ENCODE measurements around the gene OST4. TPM values are rescaled to one million over a fixed set of nuclear protein-coding genes. Genes with fewer than 3 reads are reported as not detected.

Gene OST4
- polyA plus RNA-seq, 1 donor (not counting 4 experiments of a cell fraction or from before 2014, with no cell fraction given) = 393 TPM

DNA sequence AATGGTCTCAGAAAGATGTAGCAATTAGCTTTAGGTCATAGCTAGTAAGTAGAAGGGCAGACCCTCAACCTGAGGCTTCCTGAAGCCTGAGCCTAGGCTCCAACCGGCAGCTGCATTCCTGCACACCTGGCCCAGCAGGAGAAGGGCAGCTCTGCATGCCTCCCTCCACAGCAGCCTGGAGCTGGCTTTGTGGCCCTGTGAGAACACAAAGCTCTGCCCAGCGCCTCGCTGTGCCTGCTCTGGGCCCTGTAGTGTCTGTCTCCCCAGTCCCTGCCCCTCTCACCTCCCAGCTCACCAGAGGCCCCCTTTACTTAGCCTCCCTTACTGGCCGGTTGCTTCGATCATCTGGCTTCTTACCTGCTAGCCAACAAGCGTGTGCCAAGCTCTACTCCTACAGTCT is 32.0 kb downstream of the OST4 start:
- TF ChIP-seq, protein P1, sequence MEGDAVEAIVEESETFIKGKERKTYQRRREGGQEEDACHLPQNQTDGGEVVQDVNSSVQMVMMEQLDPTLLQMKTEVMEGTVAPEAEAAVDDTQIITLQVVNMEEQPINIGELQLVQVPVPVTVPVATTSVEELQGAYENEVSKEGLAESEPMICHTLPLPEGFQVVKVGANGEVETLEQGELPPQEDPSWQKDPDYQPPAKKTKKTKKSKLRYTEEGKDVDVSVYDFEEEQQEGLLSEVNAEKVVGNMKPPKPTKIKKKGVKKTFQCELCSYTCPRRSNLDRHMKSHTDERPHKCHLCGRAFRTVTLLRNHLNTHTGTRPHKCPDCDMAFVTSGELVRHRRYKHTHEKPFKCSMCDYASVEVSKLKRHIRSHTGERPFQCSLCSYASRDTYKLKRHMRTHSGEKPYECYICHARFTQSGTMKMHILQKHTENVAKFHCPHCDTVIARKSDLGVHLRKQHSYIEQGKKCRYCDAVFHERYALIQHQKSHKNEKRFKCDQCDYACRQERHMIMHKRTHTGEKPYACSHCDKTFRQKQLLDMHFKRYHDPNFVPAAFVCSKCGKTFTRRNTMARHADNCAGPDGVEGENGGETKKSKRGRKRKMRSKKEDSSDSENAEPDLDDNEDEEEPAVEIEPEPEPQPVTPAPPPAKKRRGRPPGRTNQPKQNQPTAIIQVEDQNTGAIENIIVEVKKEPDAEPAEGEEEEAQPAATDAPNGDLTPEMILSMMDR (optimal IDR thresholded peaks at IDR 0.05 in 1 of 3, IDR thresholded peaks at IDR 0.05 in 1 of 3, conservative IDR thresholded peaks at IDR 0.05 in 1 of 3; ENCODE audit: extremely low read depth in 1 of 3, insufficient read depth in 2 of 3, low read length in 3 of 3) = no peak
- no peak for TF ChIP-seq EZH2 (IDR thresholded peaks at IDR 0.05; ENCODE audit: low read length)
- FAIRE-seq (no peak), DNase-seq (ENCODE audit: low read depth, low spot score) (no peak)
- H3K9ac ChIP-seq (ENCODE audit: control insufficient read depth, extremely low read depth, insufficient read depth, low read length) = no peak overlapping the region
- no peak overlapping the region for H3K4me2 ChIP-seq (ENCODE audit: control insufficient read depth, extremely low read depth, insufficient read depth, low read depth, low read length)
- peaks cover 2% of the 10 kb centered on the region for H4K20me1 ChIP-seq (ENCODE audit: control insufficient read depth, extremely low read depth, insufficient read depth, low read length)
- no peaks in the 10 kb centered on the region for H3K27me3 ChIP-seq (ENCODE audit: control insufficient read depth, extremely low read depth, insufficient read depth, low read length)
- peaks cover 55 to 61% of the 10 kb centered on the region in 2 experiments for H3K36me3 ChIP-seq (ENCODE audit: control insufficient read depth in 2 of 2, extremely low read depth in 1 of 2, insufficient read depth in 2 of 2, low read length in 2 of 2)
- peaks cover 8% of the 10 kb centered on the region for H3K79me2 ChIP-seq (ENCODE audit: control insufficient read depth, insufficient read depth, low read length)
- H3K4me3 ChIP-seq (ENCODE audit: control insufficient read depth in 2 of 3, extremely low read depth in 1 of 3, insufficient read depth in 2 of 3, low read depth in 1 of 3, low read length in 3 of 3) = no peak overlapping the region
- no peaks in the 10 kb centered on the region for H3K4me1 ChIP-seq (ENCODE audit: control insufficient read depth, extremely low read depth, insufficient read depth, low read length)
- no peaks in the 10 kb centered on the region for H3K9me3 ChIP-seq (ENCODE audit: control insufficient read depth, low read depth, low read length)
- dilution Hi-C loops (cut with MboI; ENCODE audit: extremely low pct_ligation_motif_present, low sequenced_read_pairs) = no loop called here
- H3K27ac ChIP-seq (ENCODE audit: control insufficient read depth, insufficient read depth, low read length) = no peak overlapping the region
- no peaks in the 10 kb centered on the region for H3K9me1 ChIP-seq (ENCODE audit: control insufficient read depth, extremely low read depth, insufficient read depth, low read length)
- H2AFZ ChIP-seq (ENCODE audit: control insufficient read depth, low read length) = no peak overlapping the region

DNA sequence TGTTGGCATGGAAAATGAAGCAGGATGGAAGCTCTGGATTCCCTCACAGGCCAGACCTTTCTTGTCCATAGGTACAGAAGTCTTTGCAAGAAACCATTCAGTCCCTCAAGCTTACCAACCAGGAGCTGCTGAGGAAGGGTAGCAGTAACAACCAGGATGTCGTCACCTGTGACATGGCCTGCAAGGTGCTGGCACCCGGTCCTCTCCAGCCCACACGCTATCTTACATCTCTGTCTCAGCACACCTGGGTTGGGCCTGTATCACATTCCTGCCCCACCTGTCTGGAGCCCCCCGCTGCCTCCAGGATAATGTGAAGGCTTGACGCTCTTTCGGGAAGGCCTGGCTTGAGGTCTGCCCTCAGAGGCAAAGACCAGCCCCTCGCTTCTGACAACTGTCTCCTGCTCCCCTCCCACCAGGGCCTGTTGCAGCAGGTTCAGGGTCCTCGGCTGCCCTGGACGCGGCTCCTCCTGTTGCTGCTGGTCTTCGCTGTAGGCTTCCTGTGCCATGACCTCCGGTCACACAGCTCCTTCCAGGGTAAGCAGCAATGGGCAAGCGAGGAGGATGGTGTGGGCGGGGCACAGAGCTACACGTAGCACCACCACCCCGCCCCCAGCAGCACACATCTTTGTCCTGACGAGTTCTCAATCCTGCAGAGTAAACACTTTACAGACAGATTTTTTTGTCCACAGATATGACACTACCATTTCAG is 32.7 kb downstream of the OST4 start:
- FAIRE-seq (no peak), DNase-seq (ENCODE audit: low read depth, low spot score) (no peak)
- H3K27me3 ChIP-seq (ENCODE audit: control insufficient read depth, extremely low read depth, insufficient read depth, low read length) = no peaks in the 10 kb centered on the region
- peaks cover 12% of the 10 kb centered on the region for H3K79me2 ChIP-seq (ENCODE audit: control insufficient read depth, insufficient read depth, low read length)
- no peak overlapping the region for H3K9ac ChIP-seq (ENCODE audit: control insufficient read depth, extremely low read depth, insufficient read depth, low read length)
- H3K9me3 ChIP-seq (ENCODE audit: control insufficient read depth, low read depth, low read length) = no peaks in the 10 kb centered on the region
- no peak overlapping the region for H2AFZ ChIP-seq (ENCODE audit: control insufficient read depth, low read length)
- no peak overlapping the region for H3K4me3 ChIP-seq (ENCODE audit: control insufficient read depth in 2 of 3, extremely low read depth in 1 of 3, insufficient read depth in 2 of 3, low read depth in 1 of 3, low read length in 3 of 3)
- H3K9me1 ChIP-seq (ENCODE audit: control insufficient read depth, extremely low read depth, insufficient read depth, low read length) = no peaks in the 10 kb centered on the region
- no peak overlapping the region for H3K27ac ChIP-seq (ENCODE audit: control insufficient read depth, insufficient read depth, low read length)
- H3K4me2 ChIP-seq (ENCODE audit: control insufficient read depth, extremely low read depth, insufficient read depth, low read depth, low read length) = no peak overlapping the region
- peaks cover 3% of the 10 kb centered on the region for H3K4me1 ChIP-seq (ENCODE audit: control insufficient read depth, extremely low read depth, insufficient read depth, low read length)
- peaks cover 2% of the 10 kb centered on the region for H4K20me1 ChIP-seq (ENCODE audit: control insufficient read depth, extremely low read depth, insufficient read depth, low read length)
- H3K36me3 ChIP-seq (ENCODE audit: control insufficient read depth in 2 of 2, extremely low read depth in 1 of 2, insufficient read depth in 2 of 2, low read length in 2 of 2) = peaks cover 55 to 61% of the 10 kb centered on the region in 2 experiments
- TF ChIP-seq EZH2 (IDR thresholded peaks at IDR 0.05; ENCODE audit: low read length) = no peak
- TF ChIP-seq, protein P1 (optimal IDR thresholded peaks at IDR 0.05 in 1 of 3, IDR thresholded peaks at IDR 0.05 in 1 of 3, conservative IDR thresholded peaks at IDR 0.05 in 1 of 3; ENCODE audit: extremely low read depth in 1 of 3, insufficient read depth in 2 of 3, low read length in 3 of 3) = no peak
- dilution Hi-C loops (cut with MboI; ENCODE audit: extremely low pct_ligation_motif_present, low sequenced_read_pairs) = no loop called here
